Activated T-helper 1 cell treated with anti-CD3 and anti-CD28 coated beads, Interleukin-2, amount 50 U/mL, for 16 hours (primary cell): ENCODE data around the gene NPR2.

Source experiments
- DNase-seq, 2 donors: peaks; one replicate each; pipeline ENCODE4 v3.0.0-alpha.2; 2020; ENCODE audit warnings: low read depth in 1 of 2, low spot score in 1 of 2

NPR2 gene

GRCh38 chr9:35798658-35799374, 7.4 kb downstream of the NPR2 start:
- DNase-seq = peak in 1 of 2 donors; percentile 21

GRCh38 chr9:35800530-35800929, 9.1 kb downstream of the NPR2 start:
- DNase-seq = no peak

GRCh38 chr9:35801328-35802128, 10.1 kb downstream of the NPR2 start:
- no peak for DNase-seq

GRCh38 chr9:35806101-35806500, 14.7 kb downstream of the NPR2 start:
- DNase-seq = no peak

- no peak for DNase-seq
Observed at GRCh38 chr9:35808433-35808832, 17.0 kb downstream of the NPR2 start.

- DNase-seq = no peak
Observed at GRCh38 chr9:35810122-35810521, 18.7 kb downstream of the NPR2 start.

GRCh38 chr9:35811381-35812024, 20.1 kb downstream of the NPR2 start:
- DNase-seq = no peak

- peak; percentile 89 to 91 for DNase-seq
Observed at GRCh38 chr9:35812025-35812602, 20.7 kb downstream of the NPR2 start, which contains the start of gene SPAG8. Gene SPAG8 (minus strand): TSS chr9:35812262. CDS start chr9:35812147, 115 bp downstream.

- DNase-seq = no peak
Observed at GRCh38 chr9:35813434-35814105, 22.2 kb downstream of the NPR2 start.

GRCh38 chr9:35814106-35814840, 22.9 kb downstream of the NPR2 start:
- no peak for DNase-seq

GRCh38 chr9:35814841-35815543, 23.6 kb downstream of the NPR2 start, which contains the start of gene HINT2:
Gene HINT2 (minus strand): TSS chr9:35815042. CDS start chr9:35814979, 63 bp downstream.
- DNase-seq = peak; percentile 92 to 93

- no peak for DNase-seq
Observed at GRCh38 chr9:35816708-35817107, 25.3 kb downstream of the NPR2 start.

GRCh38 chr9:35818341-35818740, 26.9 kb downstream of the NPR2 start:
- no peak for DNase-seq

- no peak for DNase-seq
Observed at GRCh38 chr9:35820076-35820475, 28.7 kb downstream of the NPR2 start.

GRCh38 chr9:35822926-35823325, 31.5 kb downstream of the NPR2 start:
- DNase-seq = no peak

- no peak for DNase-seq
Observed at GRCh38 chr9:35826071-35826701, 34.8 kb downstream of the NPR2 start.

- DNase-seq = no peak
Observed at GRCh38 chr9:35827486-35827885, 36.1 kb downstream of the NPR2 start.

GRCh38 chr9:35828716-35829083, 37.3 kb downstream of the NPR2 start, which contains the start of gene FAM221B:
Gene FAM221B (minus strand): TSS chr9:35828732. CDS start chr9:35826161, 2,571 bp downstream.
- DNase-seq = no peak
